ENCODE results near the gene TIMM17A. TPM values are rescaled to one million over a fixed set of nuclear protein-coding genes. Genes with fewer than 3 reads are reported as not detected.

The TIMM17A gene
- total and polyA plus RNA-seq, 2 donors = 47.1 to 48.9 TPM

DNA sequence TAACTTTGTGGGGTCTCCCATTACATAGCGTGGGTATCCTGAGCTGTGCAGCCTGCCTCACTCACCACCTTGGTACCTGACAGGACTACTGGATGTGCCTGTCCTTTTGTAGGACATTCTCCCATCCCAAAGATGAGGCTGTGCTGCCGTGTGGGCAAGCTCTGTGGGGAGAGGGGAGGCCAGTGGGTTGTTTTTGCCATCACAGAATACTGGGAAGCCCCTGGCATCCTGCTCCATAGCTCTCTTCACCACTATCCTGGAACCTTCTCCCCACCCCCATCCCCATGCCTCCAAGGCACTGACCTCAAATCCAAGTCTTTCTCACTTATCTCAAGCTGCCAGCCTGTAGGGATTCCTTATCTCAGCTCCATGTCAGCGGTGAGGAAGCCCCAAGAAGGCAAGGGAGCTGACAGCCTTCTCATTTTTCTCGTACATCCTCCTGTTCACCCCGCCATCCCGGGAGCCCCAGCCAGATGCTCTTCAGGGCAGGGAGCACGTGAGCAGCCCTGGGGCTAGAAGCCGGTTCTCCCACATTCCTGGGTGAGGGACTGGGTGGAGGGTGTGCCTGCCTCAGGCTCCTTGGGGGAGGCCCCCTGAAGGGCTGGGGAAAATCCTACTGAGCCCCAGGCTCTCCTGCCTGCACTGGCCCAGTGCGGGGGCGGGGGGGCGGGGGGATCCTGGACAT is 52.6 kb downstream of the TIMM17A start:
- 85% methylated on average over 11 of the region's 11 CpGs for WGBS
- Histone ChIP-seq H3K27ac (ENCODE audit: low read depth in 1 of 2, low read length in 1 of 2) (peak overlapping the region in 1 of 2 donors; percentile 49), H3K27me3 (ENCODE audit: control insufficient read depth in 2 of 2, insufficient read depth in 1 of 2, low read length in 1 of 2) (peaks cover 0 to 18% of the 10 kb centered on the region in 2 donors), H3K36me3 (ENCODE audit: control insufficient read depth in 2 of 2, insufficient read depth in 2 of 2, low read length in 1 of 2) (peaks cover 23 to 31% of the 10 kb centered on the region in 2 donors), H3K9me3 (ENCODE audit: control insufficient read depth in 2 of 2, insufficient read depth in 1 of 2, low read length in 1 of 2) (no peaks in the 10 kb centered on the region), H3K4me1 (ENCODE audit: control insufficient read depth in 2 of 2, insufficient read depth in 2 of 2, low read length in 2 of 2) (peaks cover 0 to 11% of the 10 kb centered on the region in 2 donors), H3K4me3 (ENCODE audit: low read length in 2 of 2) (no peak overlapping the region)
- DNase-seq (ENCODE audit: low read depth in 6 of 9, low spot score in 9 of 9) = peak in 1 of 9 donors; percentile 23

DNA sequence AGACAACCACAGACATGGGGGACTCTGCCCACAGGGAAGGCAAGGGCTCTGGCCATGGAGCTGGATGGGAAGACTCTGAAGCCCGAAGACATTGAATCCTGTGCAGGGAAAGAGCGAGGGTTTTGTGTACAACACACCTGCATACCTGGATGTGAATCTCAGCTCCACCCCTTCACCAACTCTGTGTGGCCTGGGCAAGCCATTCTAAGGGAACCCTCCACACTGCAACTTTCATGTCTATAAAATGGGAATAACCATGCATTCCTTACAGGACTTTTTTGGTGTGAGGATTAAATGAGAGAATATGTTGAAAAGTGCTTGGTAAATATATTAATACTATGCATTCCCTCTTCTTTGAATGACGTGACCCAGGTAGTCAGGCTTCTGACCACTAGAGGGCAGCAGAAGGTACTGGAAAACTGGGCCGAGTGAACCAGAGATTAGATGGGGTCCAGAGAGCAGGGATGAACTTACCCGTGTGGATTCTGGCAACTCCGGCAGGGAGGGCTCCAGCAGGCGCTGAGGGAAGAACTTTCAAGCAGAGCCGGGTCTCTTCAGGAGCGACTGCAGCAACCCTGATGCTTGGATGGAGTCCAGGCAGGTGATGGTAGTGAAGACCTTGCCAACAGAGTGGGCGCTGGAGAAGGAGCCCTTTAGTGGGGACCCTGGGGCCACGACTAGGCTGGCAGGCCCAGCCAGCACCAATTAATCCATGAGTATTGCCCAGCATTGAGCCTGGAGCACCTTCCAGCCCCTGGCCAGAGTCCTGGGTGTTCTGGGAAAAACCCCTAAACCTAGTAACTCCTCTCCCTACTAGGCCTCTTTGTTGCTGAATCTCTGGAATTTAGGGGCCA is 54.2 kb downstream of the TIMM17A start:
- Histone ChIP-seq H3K27me3 (ENCODE audit: control insufficient read depth in 2 of 2, insufficient read depth in 1 of 2, low read length in 1 of 2) (peaks cover 0 to 24% of the 10 kb centered on the region in 2 donors), H3K36me3 (ENCODE audit: control insufficient read depth in 2 of 2, insufficient read depth in 2 of 2, low read length in 1 of 2) (peaks cover 11 to 17% of the 10 kb centered on the region in 2 donors), H3K4me3 (ENCODE audit: low read length in 2 of 2) (no peak overlapping the region), H3K9me3 (ENCODE audit: control insufficient read depth in 2 of 2, insufficient read depth in 1 of 2, low read length in 1 of 2) (no peaks in the 10 kb centered on the region), H3K4me1 (ENCODE audit: control insufficient read depth in 2 of 2, insufficient read depth in 2 of 2, low read length in 2 of 2) (peaks cover 0 to 11% of the 10 kb centered on the region in 2 donors), H3K27ac (ENCODE audit: low read depth in 1 of 2, low read length in 1 of 2) (peak overlapping the region; percentile 39 to 75)
- DNase-seq (ENCODE audit: low read depth in 6 of 9, low spot score in 9 of 9) = peak in 8 of 9 donors; percentile 21 to 67 (median 50)
- 37% methylated on average over 11 of the region's 11 CpGs for WGBS

DNA sequence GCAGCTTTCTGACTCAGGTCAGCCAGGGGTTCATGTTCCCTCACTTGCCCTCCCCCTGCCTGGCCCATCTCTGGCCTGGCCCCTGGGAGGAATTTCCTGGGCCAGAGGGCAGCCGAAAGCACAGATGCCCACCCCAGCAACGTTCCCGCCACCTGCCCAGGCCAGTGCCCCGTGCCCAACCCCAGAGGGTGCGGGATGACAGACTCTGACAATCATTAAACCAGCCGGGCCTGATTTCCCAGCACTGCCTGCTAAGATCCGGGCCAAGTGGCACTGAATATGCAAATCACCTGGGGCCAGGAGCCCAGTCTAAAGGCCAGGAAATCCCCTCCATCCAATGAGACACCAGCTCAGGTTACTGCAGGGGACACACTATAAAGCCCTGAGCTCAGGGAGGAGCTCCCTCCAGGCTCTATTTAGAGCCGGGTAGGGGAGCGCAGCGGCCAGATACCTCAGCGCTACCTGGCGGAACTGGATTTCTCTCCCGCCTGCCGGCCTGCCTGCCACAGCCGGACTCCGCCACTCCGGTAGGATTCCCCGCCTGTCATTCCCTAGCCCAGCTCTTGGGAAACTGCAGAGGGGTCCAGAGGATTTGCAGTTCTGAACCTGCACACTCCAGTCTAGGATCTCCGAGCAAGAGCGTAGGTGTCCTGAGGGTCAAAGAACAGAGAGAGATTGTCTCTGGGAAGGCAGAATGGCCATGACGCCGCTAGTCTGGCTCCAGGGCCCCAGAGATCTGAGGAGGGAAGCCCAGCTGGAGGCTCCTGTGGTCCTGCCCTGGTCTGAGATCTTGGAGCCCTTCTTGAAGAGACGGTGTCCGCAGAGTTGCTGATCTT is 55.1 kb downstream of the TIMM17A start, which contains the start of gene ELF3:
ELF3 (plus strand) TSS at position 408 of the 836 bp plus-strand sequence. CDS start 550 bp downstream, outside the sequence.
- H3K36me3 ChIP-seq (ENCODE audit: control insufficient read depth in 2 of 2, insufficient read depth in 2 of 2, low read length in 1 of 2) = peaks cover 4 to 8% of the 10 kb centered on the region in 2 donors

DNA sequence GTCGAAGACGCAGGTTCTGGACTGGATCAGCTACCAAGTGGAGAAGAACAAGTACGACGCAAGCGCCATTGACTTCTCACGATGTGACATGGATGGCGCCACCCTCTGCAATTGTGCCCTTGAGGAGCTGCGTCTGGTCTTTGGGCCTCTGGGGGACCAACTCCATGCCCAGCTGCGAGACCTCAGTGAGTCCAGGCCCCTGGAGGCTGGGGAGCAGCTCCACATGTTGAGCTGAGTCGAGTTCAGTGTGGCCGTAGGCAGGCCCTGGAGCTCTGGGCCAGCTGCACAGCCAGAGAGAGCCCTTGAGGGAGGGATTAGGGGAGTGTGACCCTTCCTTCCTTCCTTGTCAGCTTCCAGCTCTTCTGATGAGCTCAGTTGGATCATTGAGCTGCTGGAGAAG is 56.7 kb downstream of the TIMM17A start:
- no peak for DNase-seq (ENCODE audit: low read depth in 6 of 9, low spot score in 9 of 9)
- peaks cover 0 to 4% of the 10 kb centered on the region in 2 donors for H3K36me3 ChIP-seq (ENCODE audit: control insufficient read depth in 2 of 2, insufficient read depth in 2 of 2, low read length in 1 of 2)
- H3K9me3 ChIP-seq (ENCODE audit: control insufficient read depth in 2 of 2, insufficient read depth in 1 of 2, low read length in 1 of 2) = no peaks in the 10 kb centered on the region
- WGBS = 94% methylated on average over 11 of the region's 11 CpGs
- peaks cover 0 to 11% of the 10 kb centered on the region in 2 donors for H3K4me1 ChIP-seq (ENCODE audit: control insufficient read depth in 2 of 2, insufficient read depth in 2 of 2, low read length in 2 of 2)
- no peak overlapping the region for H3K4me3 ChIP-seq (ENCODE audit: low read length in 2 of 2)
- H3K27me3 ChIP-seq (ENCODE audit: control insufficient read depth in 2 of 2, insufficient read depth in 1 of 2, low read length in 1 of 2) = peaks cover 0 to 27% of the 10 kb centered on the region in 2 donors
- no peak overlapping the region for H3K27ac ChIP-seq (ENCODE audit: low read depth in 1 of 2, low read length in 1 of 2)

More for the DNA sequence above, 55.1 kb downstream of the TIMM17A start, which contains the start of gene ELF3:
- WGBS = 90% methylated on average over 24 of the region's 24 CpGs
- Histone ChIP-seq H3K4me1 (ENCODE audit: control insufficient read depth in 2 of 2, insufficient read depth in 2 of 2, low read length in 2 of 2) (peaks cover 0 to 11% of the 10 kb centered on the region in 2 donors), H3K27me3 (ENCODE audit: control insufficient read depth in 2 of 2, insufficient read depth in 1 of 2, low read length in 1 of 2) (peaks cover 0 to 24% of the 10 kb centered on the region in 2 donors), H3K27ac (ENCODE audit: low read depth in 1 of 2, low read length in 1 of 2) (peak within 1 kb of the TSS; percentile 39 to 75), H3K9me3 (ENCODE audit: control insufficient read depth in 2 of 2, insufficient read depth in 1 of 2, low read length in 1 of 2) (no peaks in the 10 kb centered on the region), H3K4me3 (ENCODE audit: low read length in 2 of 2) (no peak within 1 kb of the TSS)
- peak in 1 of 9 donors; percentile 22 for DNase-seq (ENCODE audit: low read depth in 6 of 9, low spot score in 9 of 9)

GRCh38 chr1:202012544-202013478 is 57.5 kb downstream of the TIMM17A start:
- peaks cover 0 to 11% of the 10 kb centered on the region in 2 donors for H3K4me1 ChIP-seq (ENCODE audit: control insufficient read depth in 2 of 2, insufficient read depth in 2 of 2, low read length in 2 of 2)

GRCh38 chr1:202013603-202014002 is 58.3 kb downstream of the TIMM17A start:
- DNase-seq (ENCODE audit: low read depth in 6 of 9, low spot score in 9 of 9) = no peak
- peaks cover 0 to 11% of the 10 kb centered on the region in 2 donors for H3K4me1 ChIP-seq (ENCODE audit: control insufficient read depth in 2 of 2, insufficient read depth in 2 of 2, low read length in 2 of 2)
- H3K9me3 ChIP-seq (ENCODE audit: control insufficient read depth in 2 of 2, insufficient read depth in 1 of 2, low read length in 1 of 2) = no peaks in the 10 kb centered on the region

More at GRCh38 chr1:202012544-202013478, 57.5 kb downstream of the TIMM17A start:
- peaks cover 0 to 33% of the 10 kb centered on the region in 2 donors for H3K27me3 ChIP-seq (ENCODE audit: control insufficient read depth in 2 of 2, insufficient read depth in 1 of 2, low read length in 1 of 2)
- no peak overlapping the region for H3K27ac ChIP-seq (ENCODE audit: low read depth in 1 of 2, low read length in 1 of 2)
- H3K36me3 ChIP-seq (ENCODE audit: control insufficient read depth in 2 of 2, insufficient read depth in 2 of 2, low read length in 1 of 2) = no peaks in the 10 kb centered on the region
- H3K9me3 ChIP-seq (ENCODE audit: control insufficient read depth in 2 of 2, insufficient read depth in 1 of 2, low read length in 1 of 2) = no peaks in the 10 kb centered on the region
- 88% methylated on average over 35 of the region's 35 CpGs for WGBS
- DNase-seq (ENCODE audit: low read depth in 6 of 9, low spot score in 9 of 9) = no peak
- H3K4me3 ChIP-seq (ENCODE audit: low read length in 2 of 2) = no peak overlapping the region

DNA sequence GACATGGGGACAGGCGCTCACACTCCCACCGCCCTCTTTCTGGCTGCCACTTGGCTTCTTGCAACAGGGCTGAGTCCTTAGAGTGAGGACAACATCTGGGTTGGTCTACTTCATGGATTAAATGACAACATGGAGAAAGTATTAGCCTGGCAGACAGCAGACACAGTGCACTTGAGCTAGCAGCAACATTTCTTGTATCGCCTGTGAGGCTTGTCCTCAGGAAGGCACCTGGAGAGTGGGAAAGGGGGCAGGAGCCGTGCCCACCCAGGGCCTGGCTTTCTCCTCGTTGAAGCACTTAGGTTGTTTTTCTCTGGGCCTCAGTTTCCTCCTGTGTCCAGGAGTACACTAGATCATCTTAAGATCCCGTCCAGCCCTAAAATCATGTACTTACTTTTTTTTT is 58.8 kb downstream of the TIMM17A start:
- 98% methylated on average over 6 of the region's 6 CpGs for WGBS
- Histone ChIP-seq H3K36me3 (ENCODE audit: control insufficient read depth in 2 of 2, insufficient read depth in 2 of 2, low read length in 1 of 2) (no peaks in the 10 kb centered on the region), H3K27ac (ENCODE audit: low read depth in 1 of 2, low read length in 1 of 2) (no peak overlapping the region), H3K4me3 (ENCODE audit: low read length in 2 of 2) (no peak overlapping the region), H3K27me3 (ENCODE audit: control insufficient read depth in 2 of 2, insufficient read depth in 1 of 2, low read length in 1 of 2) (peaks cover 0 to 43% of the 10 kb centered on the region in 2 donors), H3K9me3 (ENCODE audit: control insufficient read depth in 2 of 2, insufficient read depth in 1 of 2, low read length in 1 of 2) (no peaks in the 10 kb centered on the region), H3K4me1 (ENCODE audit: control insufficient read depth in 2 of 2, insufficient read depth in 2 of 2, low read length in 2 of 2) (peaks cover 0 to 10% of the 10 kb centered on the region in 2 donors)
- DNase-seq (ENCODE audit: low read depth in 6 of 9, low spot score in 9 of 9) = no peak

More at GRCh38 chr1:202013603-202014002, 58.3 kb downstream of the TIMM17A start:
- H3K27ac ChIP-seq (ENCODE audit: low read depth in 1 of 2, low read length in 1 of 2) = no peak overlapping the region
- H3K4me3 ChIP-seq (ENCODE audit: low read length in 2 of 2) = no peak overlapping the region
- H3K36me3 ChIP-seq (ENCODE audit: control insufficient read depth in 2 of 2, insufficient read depth in 2 of 2, low read length in 1 of 2) = no peaks in the 10 kb centered on the region
- 96% methylated on average over 12 of the region's 12 CpGs for WGBS
- H3K27me3 ChIP-seq (ENCODE audit: control insufficient read depth in 2 of 2, insufficient read depth in 1 of 2, low read length in 1 of 2) = peaks cover 0 to 41% of the 10 kb centered on the region in 2 donors

All from thymus (tissue), 11 donors.